Activated T-helper 1 cell treated with Interleukin-2 at 50 U/mL for 16 hours (primary cell): Measurements from ENCODE around the gene RAB34.

Source experiments
- DNase-seq: peaks from one replicate; pipeline ENCODE4 v3.0.0-alpha.2; 2020; ENCODE audit warnings: low read depth

The RAB34 gene

DNA sequence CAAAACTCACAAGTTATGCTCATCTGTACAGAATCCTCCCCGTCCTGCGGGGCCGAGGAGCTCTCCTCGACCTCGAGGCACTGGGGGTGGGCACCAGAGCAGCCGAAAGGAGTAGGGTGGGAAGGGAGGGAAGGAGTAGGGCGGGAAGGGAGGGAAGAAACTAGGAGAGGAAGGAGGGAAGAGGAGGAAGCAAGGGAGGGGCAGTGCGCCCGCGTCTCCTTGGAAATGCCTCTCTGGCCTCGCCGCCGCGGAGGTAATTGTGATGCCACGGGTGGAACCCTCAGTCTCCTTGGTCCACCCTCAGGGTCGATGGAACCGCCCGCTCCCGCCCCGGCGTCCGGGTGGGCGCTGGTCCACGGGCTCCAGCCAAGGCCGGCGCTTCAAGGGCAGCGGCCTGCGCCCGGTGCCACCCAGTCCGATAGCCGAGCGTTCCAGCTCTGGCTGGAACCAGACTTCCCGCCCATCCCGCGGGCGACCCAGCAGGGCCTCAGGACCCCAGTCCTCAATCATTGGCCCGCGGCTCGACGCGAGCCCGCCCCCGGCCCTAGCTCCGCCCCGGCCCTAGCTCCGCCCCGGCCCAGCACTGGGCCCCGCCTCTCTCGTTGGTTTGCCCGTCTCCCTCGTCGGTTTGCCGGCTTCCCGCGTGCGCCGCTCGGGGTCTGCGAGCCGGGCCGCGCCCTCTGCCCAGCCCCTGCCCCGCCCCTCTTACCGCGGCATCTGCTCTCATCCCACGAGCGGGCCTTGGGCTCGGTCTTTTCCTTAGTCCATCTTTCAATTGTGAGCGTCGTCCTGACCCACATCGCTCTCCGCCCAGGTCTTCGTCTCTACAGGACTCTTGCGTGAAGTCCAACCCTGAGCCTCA is 6.6 kb downstream of the RAB34 start:
- DNase-seq = peak; percentile 82

DNA sequence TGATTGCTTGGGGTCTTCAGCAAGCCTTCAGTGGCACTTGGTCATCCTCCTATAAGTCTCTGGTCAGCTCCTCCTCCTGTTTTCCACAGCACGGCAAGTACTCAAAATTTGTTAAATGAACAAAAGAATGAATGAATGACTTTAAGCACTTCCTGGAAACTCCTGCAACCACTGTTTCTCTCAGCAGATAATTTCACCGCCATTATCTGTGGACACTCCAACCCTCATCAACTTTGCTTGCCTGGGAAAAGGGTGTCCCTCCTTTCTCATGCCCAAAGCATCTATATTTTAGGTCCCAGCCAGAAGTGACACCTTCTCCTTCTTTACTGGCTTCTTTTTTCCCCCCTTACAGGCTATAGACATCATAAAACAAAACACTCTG is 10.3 kb downstream of the RAB34 start:
- DNase-seq = no peak

DNA sequence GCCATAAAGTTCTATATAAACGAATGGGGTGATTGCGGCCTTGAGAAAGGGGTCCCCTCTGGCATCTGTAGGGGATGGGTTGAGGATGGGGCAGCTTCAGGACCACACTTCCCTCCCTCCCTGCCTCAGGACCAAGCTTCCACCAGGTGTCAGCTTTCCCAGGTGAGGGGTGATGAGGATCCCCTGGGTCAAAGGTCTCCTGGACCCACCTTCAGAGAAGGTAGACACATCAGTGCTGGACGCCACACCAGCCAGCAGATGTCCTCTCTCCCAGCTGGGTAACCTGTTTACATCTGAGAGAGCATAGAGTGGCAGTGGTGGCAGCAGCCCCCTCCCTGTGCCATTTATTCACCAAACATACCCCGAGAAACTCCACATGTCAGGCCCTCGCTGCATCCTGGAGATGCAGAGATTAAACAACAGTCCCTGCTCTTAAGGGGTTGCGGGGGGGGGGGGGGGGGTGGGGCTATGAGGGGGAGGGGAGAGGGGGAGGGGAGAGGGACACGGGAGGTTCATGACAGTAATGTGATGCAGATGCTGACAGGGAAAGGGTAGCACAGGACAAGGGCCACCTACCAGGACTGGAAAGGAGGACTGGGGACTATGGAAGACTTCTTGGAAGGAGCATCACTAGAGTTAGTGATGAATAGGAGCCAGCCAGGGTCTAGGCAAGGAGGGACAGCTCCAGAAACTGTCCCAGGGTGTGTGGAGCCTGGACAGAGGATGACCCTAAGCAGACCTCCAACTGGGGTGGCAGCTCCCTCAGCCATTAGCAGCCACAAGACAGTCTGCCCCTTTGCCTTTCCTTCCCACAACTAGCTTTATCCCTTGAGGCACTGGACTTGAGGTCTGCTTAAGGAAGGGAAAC is 11.0 kb downstream of the RAB34 start:
- DNase-seq = no peak

DNA sequence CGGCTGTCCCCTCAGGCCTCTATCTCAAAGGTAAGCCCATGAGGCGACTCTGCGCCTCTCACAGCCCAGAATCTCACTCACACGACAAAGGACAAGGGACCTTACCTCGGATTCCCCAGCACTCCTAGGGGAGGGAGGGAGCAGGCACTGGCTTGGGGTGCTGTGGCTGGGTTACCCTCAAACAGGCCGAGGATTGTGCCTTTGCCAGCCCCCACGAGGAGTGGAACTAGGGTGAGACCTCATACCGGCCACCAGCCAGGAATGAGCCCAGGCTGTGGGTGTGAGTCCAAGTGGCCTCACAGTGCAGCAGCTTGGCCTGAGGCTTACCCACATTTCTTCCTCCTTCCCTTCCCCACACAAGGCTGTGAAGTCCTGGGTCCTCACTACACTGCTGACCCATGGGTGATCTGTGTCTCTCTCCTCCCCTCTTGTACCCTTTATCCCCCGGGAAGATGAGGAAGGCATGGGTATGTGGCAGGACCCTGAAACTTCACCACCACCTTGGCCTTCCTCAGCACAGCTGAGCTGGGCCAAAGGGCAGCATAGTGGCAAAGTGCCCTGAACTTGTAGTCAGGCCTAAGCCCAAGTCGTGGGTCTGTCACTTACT is 11.8 kb downstream of the RAB34 start:
- no peak for DNase-seq

DNA sequence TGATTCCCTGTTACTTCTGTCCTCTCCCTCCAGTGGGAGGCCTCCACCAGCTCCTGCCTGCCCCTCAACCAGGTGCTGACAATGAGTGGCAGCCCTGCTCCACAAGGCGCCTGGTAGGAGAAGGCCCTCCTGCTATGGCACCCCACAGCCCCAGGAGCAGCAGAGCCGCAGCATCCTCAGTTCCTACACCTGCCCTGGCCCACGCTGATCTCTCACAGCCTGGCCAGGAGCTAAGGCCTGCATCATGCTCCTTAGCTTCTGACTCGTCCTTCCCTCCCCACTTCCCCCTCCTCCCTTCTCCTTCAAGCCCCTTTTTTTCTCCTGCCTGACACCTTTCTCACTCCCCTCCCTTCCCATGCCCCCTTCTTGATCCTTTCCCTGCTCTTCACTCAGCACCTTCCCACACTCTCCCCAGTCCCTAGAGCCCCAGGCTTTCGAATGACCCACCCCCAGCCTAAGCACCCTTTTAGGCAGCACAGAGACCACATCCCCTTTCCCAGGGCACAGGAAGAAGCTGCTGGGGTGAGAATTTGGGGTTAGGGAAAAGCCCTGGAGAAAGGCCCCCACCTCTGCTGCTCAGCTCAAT is 12.5 kb downstream of the RAB34 start:
- DNase-seq = no peak

DNA sequence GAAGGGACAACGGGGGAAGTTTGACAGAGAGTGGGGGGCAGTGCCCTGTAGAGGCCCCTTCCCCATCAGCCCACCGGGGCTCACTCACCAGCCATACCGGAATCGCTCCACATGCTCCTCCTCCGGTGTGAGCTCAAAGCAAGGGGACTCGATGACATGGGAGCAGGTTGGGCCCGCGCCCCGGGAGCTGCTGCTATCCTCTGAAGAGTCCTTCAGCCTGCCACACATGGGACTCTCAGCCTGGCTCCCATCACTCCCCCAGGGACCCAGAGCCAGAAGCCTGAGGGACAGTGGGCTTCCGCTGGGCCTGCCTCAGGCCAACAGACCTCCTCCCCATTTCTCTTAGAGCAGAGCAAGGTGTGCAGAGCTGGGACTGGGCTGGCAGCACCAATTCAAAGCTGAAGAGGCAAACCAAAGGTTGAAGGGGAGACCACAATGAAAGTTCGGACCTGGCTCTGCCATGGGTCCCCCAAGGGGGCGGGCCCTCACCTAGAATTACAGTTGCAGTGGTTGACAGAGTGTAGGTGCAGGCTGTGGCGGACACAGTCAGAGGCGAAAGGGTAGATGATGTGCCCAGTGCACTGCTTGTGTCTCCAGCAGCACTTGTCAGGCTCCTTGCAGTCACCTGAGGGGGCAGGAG is 13.3 kb downstream of the RAB34 start:
- DNase-seq = no peak

DNA sequence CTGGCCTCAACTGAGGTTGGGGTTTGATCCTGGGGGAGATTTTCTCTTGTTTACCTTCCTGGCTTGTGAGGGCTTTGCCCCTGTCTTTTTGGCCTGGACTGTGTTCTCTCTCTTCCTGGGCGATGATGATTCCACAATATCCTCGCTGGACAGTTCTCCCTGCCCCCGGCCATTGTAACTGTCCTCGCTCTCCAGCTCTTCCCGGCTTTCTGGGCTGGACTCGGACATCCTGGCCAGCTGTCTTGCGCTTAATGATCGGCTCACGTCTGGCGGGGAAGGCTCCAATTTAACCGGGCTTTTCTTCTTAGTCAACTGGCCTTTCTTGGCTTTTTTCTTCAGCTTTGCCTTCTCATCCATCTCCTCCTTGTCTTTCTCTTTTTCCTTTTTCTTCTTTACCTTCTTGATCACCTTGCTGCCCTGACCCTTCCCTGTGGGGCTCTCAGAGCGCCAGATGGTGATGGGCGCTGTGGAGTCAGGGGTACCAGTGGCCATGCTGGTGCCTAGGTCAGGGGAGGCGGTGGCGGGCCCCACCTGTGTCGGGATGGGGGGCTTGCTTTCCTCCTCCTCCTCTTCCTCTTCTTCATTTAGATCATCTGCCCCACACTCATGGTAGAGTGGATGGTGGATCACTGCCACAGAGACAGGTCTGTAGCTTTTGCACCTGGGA is 14.0 kb downstream of the RAB34 start:
- no peak for DNase-seq

DNA sequence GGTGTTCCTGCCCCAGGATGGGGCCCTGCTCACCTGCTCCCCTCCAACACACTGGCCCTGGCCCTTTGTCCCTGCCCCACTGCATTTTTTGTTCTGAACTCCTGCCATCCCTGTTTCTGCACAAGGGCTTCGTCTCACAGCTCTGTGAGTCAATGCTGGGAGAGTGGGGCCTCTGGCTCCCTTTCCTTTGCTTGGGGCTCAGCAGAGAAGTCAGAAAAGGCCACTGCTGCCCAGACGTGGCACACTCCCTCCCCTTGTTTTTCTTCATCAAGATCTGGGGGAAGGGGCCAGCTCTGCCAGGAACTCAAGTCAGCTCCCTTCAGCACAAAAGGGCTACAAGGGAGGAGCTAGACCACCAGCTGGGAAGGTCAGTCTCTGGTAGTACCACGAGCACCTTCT is 14.9 kb downstream of the RAB34 start:
- no peak for DNase-seq

DNA sequence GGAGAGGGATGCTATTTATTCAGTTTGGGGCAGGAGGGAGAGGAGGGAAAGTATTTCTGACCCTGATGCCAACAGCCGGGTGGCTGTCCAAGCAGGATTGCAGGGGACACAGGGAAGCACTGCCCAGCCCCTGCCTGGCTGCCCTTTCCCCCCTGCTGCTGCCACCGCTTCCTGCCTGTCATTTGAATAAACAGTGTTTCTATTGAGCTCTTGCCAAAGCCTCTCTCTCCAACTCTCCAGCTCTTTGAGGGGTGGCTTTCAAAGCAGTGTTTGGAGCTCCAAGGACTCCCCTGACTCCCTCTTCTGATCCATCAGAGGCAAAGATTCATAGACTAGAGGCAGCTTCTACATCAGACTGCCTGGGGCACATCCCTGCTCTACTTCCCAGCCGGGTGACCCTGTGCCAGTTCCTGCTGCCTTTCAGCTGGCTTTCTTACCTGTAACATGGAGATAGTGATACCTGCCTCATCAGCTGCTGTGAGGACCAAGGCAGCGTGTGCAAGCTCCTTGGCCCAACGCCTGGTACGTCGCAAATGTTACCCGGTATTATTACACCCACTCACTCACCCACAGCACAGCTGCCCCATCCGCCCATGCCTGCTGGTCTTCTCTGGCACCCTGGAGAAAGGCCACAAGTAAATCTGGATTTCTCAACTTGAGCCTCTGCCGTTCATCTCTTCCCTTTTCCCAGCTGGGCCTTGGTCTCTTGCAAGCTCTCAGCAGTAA is 15.5 kb downstream of the RAB34 start:
- no peak for DNase-seq

DNA sequence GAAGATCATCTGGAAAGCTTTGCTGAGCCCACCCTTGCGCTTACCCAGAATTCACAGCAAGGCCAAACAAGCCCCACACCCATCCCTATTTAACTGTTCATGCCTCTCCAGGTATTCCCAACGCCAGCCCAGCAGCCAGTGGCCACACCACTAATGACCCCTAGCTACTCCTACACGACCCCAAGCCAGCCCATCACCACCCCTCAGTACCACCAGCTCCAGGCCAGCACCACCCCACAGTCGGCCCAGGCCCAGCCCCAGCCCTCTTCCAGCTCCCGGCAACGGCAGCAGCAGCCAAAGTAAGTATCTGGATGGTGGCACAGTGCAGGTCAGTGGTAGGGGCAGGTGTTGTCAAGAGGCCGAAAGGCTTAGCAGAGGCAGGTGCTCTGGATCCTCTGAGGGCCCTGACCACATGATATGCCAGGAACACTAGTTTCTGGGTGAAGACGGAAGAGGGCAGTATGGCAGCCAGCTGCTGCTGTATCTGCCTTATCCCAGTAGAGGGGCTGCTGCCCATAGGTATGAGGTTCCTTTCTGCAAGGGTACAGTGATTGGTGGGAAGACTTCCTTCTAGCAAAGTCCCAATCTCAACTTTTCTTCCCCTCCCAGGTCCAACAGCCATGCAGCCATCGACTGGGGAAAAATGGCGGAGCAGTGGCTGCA is 16.7 kb downstream of the RAB34 start:
- no peak for DNase-seq

DNA sequence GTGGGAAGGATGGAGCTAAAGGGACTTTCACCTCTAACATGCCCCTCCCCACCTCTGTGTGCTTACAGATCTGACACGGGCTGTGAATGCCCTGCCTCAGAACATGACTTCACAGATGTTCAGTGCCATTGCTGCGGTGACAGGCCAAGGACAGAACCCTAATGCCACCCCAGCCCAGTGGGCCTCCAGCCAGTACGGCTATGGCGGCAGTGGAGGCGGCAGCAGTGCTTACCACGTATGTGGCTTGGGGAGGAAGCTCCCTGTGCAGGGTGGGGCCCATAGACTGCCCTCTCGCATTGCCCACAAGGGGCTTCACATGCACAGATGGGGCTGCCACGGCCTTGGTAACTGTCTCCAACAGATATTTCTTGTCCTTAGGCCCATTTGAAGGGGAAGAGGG is 17.4 kb downstream of the RAB34 start:
- DNase-seq = no peak

DNA sequence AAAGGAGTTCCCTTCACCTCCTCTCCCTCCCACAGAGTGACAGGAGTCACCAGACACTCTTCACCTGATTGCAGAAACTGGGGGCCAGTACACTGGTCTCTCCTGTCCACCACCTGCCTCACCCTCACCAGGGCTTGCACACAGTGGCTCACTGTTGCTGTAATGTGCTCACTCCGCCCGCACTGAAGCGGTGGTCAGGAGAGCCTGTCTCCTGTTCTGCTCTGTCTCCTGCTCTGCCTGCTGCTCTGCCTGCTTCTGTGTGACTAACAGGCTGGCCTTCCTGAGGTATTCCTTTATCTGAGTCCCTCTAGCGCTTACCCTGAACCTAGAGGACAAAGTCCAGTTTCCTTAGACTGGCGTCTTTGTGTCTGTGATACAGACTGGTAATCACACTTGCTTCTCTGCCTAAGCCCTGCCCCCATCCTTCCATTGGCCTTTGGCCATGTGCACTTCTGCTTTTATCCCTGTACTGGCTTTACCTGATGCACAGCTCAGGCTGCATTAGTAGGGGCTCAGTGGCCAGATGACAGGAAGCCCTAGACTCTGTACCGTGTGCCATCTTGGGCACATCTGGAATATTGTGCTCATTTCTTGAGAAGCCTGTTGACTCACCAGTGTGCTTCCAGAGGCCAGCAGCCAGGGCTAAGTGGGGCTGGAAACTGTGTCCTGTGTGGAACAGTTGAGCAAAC is 19.3 kb downstream of the RAB34 start:
- DNase-seq = no peak

DNA sequence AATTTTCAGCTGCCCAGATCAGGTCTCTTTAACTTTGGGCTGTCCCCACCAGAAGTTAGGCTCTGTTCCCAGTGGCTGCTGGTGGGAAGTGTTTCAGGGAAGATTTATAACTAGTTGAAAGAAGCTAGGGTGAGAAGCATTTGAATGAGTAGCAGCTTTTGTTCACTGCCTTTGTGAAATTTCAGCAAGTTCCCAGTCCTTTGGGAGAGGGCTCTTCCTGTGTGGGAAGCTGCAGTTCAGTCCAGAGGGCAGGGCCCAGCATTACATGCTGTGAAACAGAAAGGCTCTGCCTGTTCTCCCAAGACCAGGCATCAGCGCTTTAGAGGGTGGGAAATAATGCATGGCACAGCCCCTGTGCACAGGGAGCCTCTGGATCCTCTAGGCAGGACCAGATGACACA is 23.8 kb downstream of the RAB34 start:
- DNase-seq = no peak

DNA sequence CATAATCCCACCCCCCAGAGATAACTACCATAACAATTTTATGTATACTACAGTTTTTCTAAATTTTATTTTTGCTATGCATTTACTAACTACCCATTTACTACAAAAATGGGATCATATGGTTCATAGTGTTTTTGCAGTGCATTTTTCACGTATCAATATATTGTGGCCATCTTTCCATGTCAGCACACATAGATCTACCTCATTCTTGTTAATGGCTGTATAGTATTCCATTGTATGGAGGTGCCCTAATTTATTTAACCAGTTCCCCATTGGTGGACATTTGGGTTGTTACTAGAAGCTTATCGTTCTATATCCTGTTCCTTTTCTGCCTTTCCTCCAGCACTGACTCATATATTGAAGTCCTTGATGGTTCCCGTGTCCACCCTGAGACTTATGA is 28.7 kb downstream of the RAB34 start:
- DNase-seq = no peak

DNA sequence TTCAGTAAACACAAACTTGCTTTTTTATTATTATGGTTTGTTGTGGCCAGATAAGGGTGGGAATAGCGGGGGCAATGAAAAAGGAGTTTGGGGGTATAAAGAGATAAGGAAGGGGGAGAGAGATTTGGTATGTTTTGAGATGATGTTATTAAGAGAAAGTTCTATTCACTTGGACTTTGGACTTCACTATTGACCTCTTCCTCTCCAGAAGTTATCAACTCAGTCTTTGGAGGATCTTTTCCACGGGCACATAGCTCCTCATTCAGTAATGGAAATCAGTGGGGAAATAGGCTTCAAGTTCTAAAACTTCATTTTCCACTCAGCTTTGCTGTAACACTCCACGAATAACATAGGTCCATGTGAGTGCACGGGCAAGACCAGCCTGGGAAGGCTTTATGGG is 29.2 kb downstream of the RAB34 start:
- DNase-seq = no peak

DNA sequence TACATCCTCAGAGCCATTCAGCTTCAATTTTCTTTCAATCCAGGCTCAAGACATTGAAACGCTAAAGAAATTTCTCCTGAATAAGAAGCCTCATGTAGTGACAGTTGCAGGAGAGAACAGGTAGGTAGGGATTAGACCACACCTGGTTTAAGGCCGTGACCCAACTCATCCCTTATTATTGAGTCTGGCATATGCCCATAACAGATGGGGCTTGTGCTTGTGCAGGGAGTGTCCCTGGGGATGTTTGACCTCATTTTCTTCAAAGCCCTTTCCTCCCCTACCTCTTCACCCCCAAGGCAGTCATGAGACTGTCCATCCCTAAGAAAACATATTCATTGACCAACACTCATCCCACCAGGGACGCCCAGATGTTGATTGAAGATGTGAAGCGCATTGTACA is 31.4 kb downstream of the RAB34 start:
- no peak for DNase-seq

DNA sequence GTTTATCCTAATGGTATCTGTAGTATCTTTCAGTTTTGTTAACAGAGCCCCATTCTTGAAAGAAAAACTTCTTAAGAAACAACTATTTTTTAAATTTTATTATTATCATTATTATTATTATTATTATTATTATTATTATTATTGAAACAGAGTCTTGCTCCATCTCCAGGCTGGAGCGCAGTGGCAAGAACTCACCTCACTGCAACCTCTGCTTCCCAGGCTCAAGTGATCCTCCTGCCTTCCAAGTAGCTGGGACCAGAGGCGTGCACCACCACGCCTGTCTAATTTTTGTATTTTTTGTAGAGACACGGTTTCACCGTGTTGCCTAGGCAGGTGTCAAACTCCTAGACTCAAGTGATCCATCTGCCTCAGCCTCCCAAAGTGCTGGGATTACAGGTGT is 32.3 kb downstream of the RAB34 start:
- no peak for DNase-seq

DNA sequence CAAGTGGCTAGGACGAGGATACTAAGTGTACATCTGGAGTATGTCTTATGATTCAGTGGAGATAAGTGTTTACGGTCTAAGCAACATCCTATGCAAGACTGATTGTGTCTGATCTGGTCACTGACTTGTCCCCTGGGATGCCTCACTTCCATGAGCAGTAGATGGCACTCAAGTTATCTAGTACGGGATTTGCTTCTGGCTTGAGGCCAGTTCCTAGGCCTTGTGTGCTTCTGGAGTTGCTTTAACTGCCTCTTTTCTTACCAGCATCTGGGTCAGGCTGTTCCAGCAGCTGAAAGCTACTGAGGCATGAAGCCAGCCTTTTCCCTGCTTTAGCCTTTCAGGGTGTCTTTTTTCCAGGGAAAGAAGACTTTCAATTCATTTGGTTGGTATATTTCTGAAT is 32.7 kb downstream of the RAB34 start:
- no peak for DNase-seq

DNA sequence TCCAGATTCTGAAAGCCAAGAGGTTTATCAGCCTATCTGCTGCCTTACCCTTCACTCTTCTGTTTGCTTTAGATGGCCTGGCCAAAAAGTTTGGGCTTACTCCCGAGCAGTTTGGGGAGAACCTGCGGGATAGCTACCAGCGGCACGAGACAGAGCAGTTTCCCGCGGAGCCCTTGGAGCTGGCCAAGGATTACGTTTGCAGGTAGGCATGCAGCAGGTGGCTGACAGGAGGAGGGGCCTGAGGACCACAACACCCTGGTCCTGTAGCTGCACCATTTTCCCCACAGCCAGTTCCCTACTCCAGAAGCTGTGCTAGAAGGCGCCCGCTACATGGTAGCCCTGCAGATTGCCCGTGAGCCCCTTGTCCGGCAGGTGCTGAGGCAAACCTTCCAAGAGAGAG is 35.0 kb downstream of the RAB34 start:
- DNase-seq = no peak

DNA sequence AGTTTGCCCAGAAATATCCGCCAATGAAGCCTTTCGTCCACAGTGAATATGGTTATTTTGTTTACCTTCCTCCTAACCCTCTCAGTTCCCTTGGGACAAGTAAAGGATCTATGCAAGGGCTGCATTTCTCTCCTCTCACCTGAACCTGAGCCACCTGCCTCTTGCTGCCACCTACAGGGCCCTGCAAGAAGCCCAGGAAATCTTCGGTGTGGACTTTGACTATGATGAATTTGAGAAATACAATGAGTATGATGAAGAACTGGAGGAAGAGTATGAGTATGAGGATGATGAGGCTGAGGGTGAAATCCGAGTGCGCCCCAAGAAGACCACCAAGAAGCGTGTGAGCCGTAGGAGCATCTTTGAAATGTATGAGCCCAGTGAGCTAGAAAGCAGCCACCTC is 41.7 kb downstream of the RAB34 start:
- DNase-seq = no peak
